HG02763 (cell line): ENCODE data around the gene PHLPP1.
A peak's percentile ranks its signal among the peaks of the same experiment; 100 is the strongest.
"Not testable (repeated sequence)": the region's sequence is repeated elsewhere in the genome, so short reads cannot be mapped to it uniquely, and the experiment has no call there.

Experiments
- ATAC-seq: cut with Tn5 transposase; IDR thresholded peaks from one replicate; pipeline ENCODE4 v1.9.1; 2021; ENCODE audit warnings: mild to moderate bottlenecking, moderate library complexity; ENCODE audit not compliant: unreplicated experiment

Gene PHLPP1

DNA sequence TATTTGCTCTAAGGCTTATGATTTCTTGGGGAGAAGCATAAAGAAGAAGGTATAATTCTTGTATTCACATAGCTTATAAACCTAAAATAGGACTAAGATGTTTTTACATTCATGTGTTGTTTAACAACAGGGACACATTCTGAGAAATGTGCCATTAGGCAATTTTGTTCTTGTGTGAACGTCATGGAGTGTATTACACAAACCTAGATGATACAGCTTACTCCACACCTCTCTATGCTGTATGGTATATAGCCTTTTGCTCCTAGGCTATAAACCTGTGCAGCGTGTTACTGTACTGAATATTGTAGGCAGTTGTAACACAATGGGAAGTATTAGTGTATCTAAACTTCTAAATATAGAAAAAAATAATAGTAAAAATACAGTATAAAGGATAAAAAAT is 92.1 kb downstream of the PHLPP1 start:
- ATAC-seq, result no peak

DNA sequence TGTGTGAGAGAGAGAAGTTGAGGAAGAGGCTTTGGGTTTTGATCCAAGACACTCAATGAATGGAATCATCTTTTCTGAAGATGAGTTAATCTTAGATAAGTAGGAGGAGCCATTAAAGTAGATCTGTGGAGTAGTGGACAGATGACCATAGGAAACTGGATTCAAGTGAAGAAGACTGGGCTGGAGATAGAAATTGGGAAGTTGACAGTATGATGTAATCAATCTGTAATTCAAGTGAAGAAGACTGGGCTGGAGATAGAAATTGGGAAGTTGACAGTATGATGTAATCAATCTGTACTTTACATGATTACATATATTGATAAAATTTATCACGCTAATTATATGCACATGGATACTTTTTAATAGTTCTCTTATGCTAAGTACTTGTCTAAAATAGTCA is 92.8 kb downstream of the PHLPP1 start:
- ATAC-seq, result no peak

DNA sequence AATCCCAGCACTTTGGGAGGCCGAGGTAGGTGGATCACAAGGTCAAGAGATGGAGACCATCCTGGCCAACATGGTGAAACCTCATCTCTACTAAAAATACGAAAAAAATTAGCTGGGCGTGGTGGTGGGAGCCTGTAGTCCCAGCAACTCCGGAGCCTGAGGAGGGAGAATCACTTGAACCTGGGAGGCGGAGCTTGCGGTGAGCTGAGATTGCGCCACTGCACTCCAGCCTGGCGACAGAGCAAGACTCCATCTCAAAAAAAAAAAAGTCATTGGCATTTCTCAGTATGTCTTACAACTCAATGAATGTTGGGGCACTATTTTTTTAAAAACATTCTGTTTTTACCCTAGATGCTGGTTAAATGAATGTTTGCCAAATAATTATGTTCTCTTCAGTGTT is 94.1 kb downstream of the PHLPP1 start:
- not testable (repeated sequence) for ATAC-seq

DNA sequence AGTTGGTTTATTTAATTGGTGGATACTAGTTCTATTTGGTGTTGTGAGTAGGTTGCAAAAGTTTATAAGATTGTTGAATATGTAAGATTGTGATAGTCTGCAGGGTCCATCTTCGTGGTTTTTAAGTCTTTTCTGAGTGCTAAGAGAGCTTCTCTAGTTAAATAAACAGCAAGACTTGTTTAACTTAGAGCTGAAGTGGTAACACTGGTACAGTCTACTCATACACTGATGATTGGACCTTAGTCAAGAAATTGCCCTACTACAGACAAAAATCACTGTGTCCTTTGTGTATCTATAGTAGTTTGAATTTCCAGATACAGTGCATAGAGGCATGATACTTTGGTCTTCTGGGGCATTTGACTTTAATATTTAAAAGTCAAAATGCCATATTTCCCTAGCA is 94.6 kb downstream of the PHLPP1 start:
- ATAC-seq, result no peak

DNA sequence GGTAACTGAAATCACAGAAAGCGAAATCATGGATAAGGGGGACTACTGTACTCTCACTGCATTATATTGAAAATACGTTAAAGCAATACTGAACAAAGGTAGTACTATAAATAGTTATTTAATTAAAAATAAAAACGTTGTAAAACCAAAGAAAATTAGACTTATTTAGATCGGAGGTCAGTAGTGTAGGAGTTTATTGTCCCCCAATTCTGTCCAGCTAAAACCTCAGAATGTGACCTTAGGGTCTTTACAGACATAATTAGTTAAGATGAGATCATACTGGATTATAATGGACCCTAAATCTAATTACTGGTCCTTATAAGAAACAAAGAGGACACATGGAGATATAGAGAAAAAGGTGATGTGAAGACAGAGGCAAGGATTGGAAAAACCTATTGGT is 95.3 kb downstream of the PHLPP1 start:
- ATAC-seq, result no peak

DNA sequence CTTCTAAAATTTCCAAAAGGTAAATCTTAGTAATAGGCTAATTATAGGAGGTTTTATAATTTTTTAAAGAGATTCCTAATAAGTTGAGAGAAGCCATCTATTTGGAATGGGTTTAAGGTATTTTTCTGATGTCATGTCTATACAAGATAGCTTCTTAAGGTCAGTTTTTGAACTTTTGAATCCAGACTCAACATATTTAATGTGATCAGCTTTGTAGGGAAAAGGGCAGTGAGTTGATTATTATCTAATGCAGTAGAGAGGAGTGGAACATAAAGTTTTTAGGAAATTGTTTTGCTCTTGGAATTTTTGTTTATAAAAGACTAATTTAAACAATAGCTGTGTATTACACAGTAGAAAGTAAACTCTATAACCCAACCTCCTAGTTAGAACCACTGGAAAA is 96.3 kb downstream of the PHLPP1 start:
- ATAC-seq, result no peak

DNA sequence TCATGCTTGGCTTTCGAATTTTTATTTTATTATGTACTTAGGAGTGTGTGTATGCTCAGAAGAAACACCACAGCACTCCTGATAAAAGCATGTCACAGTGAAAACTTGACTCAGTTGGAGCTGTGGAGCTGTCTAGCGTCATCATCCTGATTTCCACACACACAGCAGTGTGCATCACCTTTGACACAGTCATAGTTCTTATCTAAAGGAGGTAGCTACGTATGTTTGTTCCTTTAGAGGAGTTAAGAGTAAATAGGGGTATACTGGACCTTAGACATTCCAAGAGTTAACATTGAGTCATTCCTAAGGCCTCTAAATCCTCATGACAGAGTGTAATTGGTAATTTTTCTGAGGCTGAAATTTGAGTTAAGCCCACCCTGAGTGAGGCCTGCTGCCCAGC is 96.9 kb downstream of the PHLPP1 start:
- ATAC-seq, result no peak

DNA sequence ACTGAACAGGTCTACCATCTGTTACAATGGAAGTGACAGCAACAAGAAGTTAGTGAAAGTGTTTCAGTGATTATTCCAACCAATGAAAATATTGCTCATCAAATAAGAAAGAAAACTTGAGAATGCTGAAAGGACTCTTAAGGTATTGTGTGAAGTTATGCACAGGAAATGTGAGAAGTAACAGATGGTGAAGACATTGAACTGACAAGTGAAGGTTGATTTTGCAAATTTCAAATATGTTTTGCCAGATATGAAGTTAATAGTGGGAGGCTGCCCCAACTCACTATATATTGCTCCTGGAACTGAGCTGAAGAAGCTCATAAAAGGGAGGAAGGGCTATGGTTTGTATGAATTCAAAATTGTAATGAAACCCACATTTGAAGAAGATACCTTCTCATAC is 97.5 kb downstream of the PHLPP1 start:
- ATAC-seq, result no peak

DNA sequence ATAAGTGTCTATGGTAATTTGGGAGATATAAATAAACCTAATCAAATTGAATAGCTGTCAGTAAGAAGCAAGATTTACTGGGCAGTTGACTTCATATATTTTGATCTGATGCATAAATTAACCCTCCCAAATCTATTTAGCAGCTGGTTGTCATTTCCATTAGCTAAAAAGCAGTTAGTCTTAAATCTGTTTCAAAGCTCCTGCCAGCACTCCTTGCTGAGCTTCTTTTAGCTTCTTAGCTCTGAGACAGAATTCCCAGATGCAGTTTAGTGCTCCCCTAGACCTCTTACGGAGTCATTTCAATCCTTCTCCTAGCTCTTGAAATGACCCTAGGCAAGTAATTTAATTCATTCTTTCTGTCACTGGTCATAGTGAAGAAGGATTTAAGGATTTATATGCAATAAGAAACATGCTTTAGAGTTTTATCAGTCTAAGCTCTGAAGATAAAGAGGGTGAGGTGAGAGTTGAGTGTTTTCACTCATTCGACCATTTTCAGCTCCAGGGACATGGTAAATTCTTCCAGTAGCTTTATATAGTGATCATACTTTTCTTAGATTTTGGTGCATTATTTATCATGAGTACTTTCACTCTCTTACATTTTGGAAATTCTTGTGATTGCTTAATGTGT is 98.9 kb downstream of the PHLPP1 start:
- no peak for ATAC-seq

DNA sequence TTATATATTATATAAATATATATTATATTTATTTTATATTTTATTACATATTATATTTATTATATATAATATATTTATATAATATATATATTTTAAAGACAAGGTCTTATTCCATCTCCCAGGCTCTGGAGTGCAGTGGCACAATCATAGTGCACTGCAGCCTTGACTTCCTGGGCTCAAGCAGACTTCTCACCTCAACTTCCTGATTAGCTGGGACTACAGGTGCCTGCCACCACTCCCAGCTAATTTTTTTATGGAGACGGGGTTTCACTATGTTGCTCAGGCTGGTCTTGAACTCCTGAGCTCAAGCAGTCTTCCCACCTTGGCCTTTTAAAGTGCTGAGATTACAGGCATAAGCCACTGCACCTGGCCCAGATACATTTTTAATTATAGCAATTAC is 110.0 kb downstream of the PHLPP1 start:
- no peak for ATAC-seq

DNA sequence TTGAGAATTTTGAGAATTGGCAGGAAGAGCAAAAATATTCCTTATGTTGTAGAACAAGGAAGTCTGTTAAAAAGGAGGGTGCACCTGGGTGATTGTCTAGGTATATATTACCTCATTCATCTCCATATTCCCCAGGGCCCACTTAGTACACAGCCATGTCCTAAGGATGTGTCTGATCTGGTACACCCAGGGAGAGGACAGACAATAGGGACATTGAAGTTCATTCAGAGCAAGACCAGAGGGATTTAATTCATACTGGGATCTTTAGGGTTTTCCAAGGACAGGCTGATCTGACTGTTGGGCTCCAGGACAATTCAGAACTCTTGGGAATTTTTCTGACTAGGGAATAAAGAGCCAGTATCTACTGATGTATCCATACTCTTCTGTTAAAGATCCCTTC is 112.1 kb downstream of the PHLPP1 start:
- no peak for ATAC-seq

DNA sequence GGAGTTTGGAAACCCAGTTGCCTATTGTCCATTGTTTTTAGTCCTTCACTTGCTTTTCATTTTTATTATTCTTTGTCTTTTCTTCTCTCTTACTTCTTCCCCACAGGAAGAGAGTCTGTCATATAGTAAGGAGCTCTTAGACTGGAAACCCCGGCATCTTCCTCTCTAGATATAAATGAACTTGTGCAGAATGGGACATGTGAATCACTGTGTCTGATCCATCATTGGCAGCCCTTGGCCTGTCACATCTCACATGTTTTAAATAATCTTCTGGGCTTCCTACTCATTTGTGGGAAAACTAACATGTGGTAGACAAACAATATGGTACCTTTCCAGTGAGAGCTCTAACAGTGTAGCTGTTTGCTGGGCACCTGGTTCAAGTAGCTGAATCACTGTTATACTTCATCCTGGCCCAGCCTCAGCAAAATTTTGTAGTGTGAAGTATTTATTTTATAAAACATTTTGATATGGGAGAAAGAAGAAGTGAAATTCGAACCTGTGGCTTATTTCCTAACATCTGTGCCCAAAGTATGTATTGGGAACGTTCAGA is 112.8 kb downstream of the PHLPP1 start:
- ATAC-seq, result no peak

DNA sequence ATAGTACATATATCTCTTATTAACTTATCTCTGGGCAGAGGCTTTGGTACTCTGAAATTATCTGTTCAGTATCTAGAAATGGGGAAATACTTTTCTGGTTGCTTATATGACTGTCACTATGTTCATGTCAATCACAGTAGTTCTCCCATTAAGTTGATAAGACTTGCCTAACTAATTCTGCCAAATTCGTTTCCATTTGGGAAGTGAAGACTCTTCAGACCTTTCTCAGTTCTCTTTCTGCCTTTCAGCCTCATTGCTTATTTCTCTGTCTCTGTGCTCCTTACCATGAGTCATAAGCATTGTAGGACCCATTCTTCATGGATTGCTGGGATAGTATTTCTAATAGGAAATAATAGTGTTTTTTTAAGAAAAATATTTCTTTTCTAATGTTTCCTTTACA is 113.5 kb downstream of the PHLPP1 start:
- ATAC-seq, result no peak

DNA sequence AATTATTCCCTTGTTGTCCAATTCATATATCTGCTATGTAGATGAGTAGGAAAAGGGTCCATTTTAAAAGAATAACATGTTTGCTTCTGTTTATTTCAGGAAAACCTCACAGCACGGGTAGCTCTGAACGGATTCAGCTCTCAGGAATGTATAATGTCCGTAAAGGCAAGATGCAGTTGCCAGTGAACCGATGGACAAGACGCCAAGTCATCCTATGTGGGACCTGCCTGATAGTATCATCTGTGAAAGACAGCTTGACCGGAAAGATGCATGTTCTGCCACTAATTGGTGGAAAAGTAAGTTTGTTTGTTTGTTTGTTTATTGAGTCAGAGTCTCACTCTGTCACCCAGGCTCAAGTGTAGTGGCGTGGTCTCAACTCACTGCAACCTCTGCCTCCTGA is 114.6 kb downstream of the PHLPP1 start:
- no peak for ATAC-seq

DNA sequence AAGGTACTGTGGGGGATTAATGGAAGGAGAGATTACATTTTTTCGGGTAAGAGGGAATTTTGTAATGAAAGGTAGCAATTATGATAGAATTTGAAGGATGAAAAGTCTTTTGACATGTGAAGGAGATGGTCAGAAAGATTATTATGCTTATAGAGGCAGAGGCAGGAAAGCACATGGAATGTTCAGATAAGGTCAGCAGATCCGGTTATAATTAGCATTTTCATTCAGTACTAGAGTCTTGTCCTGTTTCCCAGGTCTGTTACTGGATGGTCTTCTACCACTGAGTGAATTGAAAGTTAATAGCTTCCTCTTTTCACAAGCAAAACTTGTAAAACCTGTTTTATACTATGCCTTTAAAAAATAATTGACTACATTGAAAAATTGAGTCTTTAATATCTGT is 116.9 kb downstream of the PHLPP1 start:
- no peak for ATAC-seq

DNA sequence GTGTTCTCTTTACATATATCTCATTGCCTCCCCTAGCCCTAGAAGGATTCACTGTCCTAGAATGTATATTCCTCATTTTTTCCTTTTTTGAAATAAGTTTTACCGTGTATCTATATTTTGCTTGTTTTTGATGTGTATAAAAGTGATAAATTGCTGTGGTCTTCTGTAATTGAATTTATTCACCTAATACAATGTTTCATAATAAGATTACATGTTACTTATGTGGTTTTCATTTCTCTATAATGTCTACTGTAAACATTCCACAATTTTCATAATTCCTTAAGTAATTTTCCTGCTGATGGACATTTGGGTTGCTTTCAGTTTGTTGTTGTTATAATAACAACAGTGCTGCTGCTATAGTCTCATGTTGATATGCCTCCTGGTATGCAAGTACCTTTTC is 118.2 kb downstream of the PHLPP1 start:
- no peak for ATAC-seq

DNA sequence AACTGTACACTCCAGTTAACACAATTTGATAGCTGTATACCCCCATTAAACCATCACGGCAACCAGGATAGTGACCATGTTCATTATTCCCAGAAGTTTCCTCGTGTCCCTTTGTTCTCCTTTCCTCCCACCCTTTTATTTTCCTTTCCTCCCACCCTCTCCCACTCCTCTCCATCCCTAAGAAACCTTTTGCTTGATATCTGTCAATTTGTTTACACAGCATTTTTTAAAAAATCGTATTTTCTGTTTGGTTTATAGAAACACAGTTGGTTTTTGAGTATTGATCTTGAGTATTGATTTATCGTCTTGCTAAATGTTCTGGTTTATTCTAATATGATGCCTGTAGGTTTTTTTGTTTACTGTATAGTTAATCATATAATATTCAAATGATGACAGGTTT is 119.4 kb downstream of the PHLPP1 start:
- ATAC-seq, result no peak

DNA sequence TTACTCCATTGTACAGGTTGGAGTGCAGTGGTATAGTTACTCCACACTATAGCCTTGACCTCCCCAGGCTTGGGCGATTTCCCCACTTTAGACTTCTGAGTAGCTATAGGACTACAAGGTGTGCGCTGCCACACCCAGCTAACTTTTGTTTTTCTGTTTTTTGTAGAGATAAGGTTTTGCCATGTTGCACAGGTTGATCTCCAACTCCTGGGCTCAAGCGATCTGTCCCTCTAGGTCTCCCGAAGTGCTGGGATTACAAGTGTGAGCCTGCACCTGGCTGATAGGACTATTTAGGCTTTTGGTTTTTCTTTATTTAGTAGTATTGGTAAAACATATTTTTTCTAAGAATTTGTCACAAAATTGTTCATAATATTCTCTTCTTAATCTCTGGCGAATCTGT is 121.7 kb downstream of the PHLPP1 start:
- ATAC-seq, result no peak

DNA sequence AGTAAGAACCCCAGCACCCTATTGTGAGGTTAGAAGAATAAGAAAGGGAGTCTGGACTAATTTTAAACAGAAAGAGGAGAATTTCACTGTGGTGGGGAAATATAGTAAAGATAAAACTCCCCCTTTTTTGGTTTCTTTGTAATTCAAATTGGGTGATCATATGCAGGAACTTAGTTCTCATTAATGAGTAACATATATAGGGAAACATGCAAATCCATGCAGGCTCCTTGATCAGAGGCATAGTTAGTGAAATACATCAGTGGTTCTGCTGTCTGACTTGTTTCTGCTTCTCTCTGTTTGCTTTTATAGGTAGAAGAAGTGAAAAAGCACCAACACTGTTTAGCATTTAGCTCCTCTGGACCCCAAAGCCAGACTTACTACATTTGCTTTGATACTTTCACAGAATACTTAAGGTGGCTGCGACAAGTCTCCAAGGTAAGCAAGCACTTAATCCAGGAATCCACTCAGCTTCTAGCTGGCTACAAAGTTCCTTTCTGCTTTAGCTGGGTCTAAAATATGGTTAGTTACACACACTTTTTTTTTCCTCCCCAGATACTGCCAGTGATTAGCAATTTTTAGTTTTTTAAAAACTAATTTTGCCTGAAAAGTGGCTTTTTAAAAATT is 123.2 kb downstream of the PHLPP1 start:
- ATAC-seq, result peak; percentile 89

DNA sequence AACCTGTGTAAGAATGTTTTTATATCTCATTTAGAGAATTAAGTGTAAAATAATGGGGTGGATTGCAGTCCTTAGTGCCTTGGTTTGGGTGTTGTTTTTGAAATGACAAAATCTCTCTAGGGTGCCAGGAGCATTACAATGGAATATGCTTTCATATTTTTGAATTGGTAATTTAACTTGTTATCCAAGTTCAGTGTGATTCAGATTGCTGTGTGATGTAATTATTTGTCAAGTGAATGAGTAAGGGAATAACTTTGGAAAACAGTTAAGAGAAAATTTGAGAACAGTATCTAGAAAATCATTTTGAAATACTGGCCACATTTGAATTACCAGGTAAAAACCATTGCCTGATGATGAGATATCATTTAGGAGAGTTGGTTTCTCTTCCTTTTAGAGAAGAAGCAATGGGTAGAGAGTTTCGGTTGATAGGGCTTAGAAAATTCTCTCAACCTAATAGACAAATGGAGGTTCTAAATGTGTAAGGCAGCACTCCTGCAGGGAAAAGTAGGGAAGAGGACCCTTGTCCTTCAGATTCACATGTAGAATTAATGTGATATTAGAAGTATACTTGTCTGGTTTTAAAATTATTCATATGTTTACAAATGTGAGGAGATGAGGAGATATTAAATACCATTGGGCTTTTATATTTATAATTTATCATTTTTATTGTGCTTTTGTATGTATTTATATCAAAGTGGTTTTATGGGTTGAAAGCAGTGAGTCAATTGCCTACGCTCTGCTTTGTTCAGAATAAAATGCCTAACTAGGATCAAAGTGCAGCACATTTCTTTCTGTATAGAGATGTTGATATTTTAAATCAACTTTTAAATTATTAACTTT is 124.8 kb downstream of the PHLPP1 start:
- no peak for ATAC-seq

DNA sequence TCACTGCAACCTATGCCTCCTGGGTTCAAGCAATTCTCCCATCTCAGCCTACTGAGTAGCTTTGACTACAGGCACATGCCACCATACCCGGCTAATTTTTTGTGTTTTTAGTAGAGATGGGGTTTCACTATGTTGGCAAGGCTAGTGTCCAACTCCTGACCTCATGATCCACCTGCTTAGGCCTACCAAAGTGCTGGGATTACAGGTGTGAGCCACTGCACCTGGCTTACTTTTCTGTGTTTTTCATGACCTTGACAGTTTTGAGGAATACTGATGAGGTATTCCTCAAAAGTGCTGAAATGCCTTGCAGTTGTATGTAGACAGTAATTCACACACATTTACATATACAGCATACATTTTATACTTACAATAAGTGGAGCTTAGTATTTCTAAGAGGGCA is 126.1 kb downstream of the PHLPP1 start:
- ATAC-seq, result no peak

DNA sequence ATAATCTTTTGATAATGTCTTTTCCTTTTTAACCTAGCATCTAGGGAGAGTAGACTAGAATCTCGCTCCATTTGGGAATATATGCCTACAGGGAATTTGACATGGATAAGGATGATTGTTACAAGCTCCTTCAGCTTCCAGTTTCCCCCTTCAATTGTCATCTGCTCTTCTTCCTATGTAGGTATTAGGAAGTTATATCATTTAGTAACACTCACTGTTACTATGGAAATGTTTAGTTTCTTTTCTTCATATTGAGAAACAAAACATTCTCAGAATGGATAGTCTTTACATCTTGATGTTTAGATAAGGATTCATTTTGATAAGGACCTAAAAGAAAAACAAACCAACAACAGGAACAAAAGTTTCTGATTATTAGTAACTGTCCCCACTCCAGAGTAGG is 127.6 kb downstream of the PHLPP1 start:
- ATAC-seq, result no peak
